Ascending aorta (tissue), 2 donors: Measurements from ENCODE around the gene TCEAL9. TPM values are rescaled to one million over a fixed set of nuclear protein-coding genes. Genes with fewer than 3 reads are reported as not detected.
"Not testable (repeated sequence)": the region's sequence is repeated elsewhere in the genome, so short reads cannot be mapped to it uniquely, and the experiment has no call there.

Experiments
- DNase-seq, 2 donors: peaks; one replicate each; pipeline ENCODE4 v3.0.0-alpha.2; 2019; ENCODE audit warnings: low spot score in 2 of 2
- H3K27ac ChIP-seq, 2 donors: fragments of 200-600 bp; sonication (generic); one replicate each; pipeline ENCODE4 v1.5.1; 2016 to 2017; ENCODE audit warnings: mild to moderate bottlenecking in 1 of 2
- H3K27me3 ChIP-seq: fragments of 200-600 bp; sonication (generic); one replicate; pipeline ENCODE4 v1.5.1; 2017
- H3K36me3 ChIP-seq, 2 donors: fragments of 200-600 bp; sonication (generic); one replicate each; pipeline ENCODE4 v1.5.1; 2016
- H3K4me1 ChIP-seq, 2 donors: fragments of 200-600 bp; sonication (generic); one replicate each; pipeline ENCODE4 v1.5.1; 2016 to 2017; ENCODE audit warnings: mild to moderate bottlenecking in 1 of 2
- H3K4me3 ChIP-seq, 2 donors: fragments of 200-600 bp; sonication (generic); one replicate each; pipeline ENCODE4 v1.5.1; 2016 to 2017; ENCODE audit warnings: mild to moderate bottlenecking in 1 of 2
- H3K9me3 ChIP-seq, 2 donors: fragments of 200-600 bp; sonication (generic); one replicate each; pipeline ENCODE4 v1.5.1; 2016
- intact Hi-C: fragments of 100-400 bp; cut with DNase I; formaldehyde crosslinking; loops from one replicate; pipeline ENCODE4 v1.15.1; 2023
- total RNA-seq: library from RNA; depleted of rRNA; stranded (reverse); fragments of >200 nt; gene quantifications from one replicate; pipeline ENCODE4 v1.1.0, GENCODE V29; 2016
- TF ChIP-seq, protein P1 (sequence below), 3 experiments: fragments of 200-600 bp in 2 of 3; fragments of 450-650 bp in 1 of 3; sonication (generic) in 2 of 3; IDR thresholded peaks; one replicate each; pipeline ENCODE4 v1.5.1; 2016 to 2019; ENCODE audit warnings: antibody characterized with exemption in 3 of 3, mild to moderate bottlenecking in 1 of 3, moderate library complexity in 1 of 3

Gene TCEAL9
- total RNA-seq, 1 donor from 2014 or later: 20.9 TPM

DNA sequence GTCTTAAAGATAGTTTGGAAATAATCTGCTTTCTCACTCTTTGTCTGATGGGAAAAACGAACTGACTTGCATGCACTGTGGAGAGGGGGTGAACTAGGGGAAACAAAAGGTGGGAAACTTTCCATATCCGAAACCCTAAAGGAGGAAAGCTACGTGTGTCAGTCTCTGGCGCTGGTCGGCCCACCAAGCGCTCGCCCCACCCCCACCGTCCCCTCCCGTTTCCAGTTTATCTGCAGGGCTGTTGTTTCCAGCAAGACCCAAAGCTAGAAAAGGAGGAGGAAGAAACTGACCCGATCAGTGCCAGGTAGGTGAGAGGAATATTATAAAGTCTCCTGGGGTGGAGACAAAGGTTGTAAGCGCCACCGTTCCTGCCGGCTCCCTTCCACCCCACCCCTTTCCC lies 552 bp downstream of the TCEAL9 start:
- intact Hi-C loops: loop anchor here (1.0 to 10.0 kb wide), 4 partner anchors 20 to 330 kb away; partner anchors contain the start of genes BEX3, BEX4 and MORF4L2
- H3K27ac ChIP-seq: peak overlapping the region; percentile 86 to 89
- H3K4me1 ChIP-seq: no peaks in the 10 kb centered on the region
- H3K36me3 ChIP-seq: no peaks in the 10 kb centered on the region
- no peak for DNase-seq
- H3K9me3 ChIP-seq: no peaks in the 10 kb centered on the region
- no peaks in the 10 kb centered on the region for H3K27me3 ChIP-seq
- H3K4me3 ChIP-seq: peak overlapping the region; percentile 68 to 72
- TF ChIP-seq, protein P1, sequence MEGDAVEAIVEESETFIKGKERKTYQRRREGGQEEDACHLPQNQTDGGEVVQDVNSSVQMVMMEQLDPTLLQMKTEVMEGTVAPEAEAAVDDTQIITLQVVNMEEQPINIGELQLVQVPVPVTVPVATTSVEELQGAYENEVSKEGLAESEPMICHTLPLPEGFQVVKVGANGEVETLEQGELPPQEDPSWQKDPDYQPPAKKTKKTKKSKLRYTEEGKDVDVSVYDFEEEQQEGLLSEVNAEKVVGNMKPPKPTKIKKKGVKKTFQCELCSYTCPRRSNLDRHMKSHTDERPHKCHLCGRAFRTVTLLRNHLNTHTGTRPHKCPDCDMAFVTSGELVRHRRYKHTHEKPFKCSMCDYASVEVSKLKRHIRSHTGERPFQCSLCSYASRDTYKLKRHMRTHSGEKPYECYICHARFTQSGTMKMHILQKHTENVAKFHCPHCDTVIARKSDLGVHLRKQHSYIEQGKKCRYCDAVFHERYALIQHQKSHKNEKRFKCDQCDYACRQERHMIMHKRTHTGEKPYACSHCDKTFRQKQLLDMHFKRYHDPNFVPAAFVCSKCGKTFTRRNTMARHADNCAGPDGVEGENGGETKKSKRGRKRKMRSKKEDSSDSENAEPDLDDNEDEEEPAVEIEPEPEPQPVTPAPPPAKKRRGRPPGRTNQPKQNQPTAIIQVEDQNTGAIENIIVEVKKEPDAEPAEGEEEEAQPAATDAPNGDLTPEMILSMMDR (IDR thresholded peaks at IDR 0.05): no peak

DNA sequence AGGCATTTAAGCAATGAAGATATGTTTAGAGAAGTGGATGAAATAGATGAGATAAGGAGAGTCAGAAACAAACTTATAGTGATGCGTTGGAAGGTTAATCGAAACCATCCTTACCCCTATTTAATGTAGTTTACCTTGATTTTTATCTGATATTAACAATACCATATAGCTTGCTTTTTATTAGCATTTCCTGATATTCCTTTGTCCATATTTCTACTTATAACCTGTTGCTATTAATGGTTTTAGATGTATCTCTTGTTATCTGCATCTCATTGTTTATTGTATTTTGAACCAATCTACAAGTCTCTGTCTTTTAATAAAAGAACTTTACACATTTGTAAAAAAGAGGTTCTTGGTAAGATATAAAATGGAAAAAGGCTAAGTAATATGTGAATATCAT lies 1.6 kb downstream of the TCEAL9 start:
- Histone ChIP-seq H3K27ac (no peak overlapping the region), H3K36me3 (no peaks in the 10 kb centered on the region), H3K27me3 (no peaks in the 10 kb centered on the region), H3K4me1 (no peaks in the 10 kb centered on the region), H3K4me3 (peak overlapping the region; percentile 68 to 72), H3K9me3 (no peaks in the 10 kb centered on the region)
- no peak for DNase-seq
- TF ChIP-seq, protein P1 (IDR thresholded peaks at IDR 0.05): no peak
- intact Hi-C loops: loop anchor here (2.0 to 10.0 kb wide), 3 partner anchors 19 to 329 kb away; partner anchors contain the start of genes BEX3, BEX4 and MORF4L2

DNA sequence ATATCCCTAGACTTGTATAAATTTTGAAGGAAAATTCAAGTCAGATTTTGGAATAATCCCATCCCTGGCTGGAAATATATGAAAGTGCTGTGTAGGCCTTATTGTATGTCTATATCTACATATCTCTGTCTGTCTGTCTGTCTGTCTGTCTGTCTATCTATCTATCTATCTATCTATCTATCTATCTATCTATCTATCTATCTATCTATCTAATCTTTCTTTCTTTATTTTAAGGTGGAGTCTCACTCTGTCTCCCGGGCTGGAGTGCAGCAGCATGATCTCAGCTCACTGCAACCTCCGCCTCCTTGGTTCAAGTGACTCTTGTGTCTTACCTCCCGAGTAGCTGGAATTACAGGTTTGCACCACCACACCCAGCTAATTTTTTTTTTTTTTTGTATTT lies 3.3 kb downstream of the TCEAL9 start:
- not testable (repeated sequence) for H3K27me3 ChIP-seq, DNase-seq, H3K4me3 ChIP-seq, H3K4me1 ChIP-seq, H3K27ac ChIP-seq, H3K9me3 ChIP-seq, H3K36me3 ChIP-seq
- intact Hi-C loops: loop anchor here (10.0 kb wide), 1 partner anchor 145 kb away; the partner anchor contains the start of gene BEX4

DNA sequence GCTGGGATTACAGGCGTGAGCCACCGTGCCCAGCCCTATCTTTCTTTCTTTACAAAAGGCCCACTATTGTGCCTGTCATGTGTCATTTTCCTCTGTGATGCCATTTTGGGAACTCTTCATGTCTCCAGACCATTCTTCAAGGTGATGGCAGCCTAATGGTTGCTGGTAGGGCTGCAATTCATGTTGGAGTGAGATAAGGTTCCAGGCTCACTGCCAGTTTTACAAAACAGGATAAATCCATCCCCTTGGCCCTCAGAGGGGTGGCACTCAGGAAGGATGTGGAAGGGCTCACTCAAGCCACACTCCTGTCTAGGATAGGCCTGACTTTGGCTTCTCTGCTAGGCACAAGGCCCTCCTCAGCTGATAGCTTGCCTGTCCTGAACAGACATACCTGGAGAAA lies 3.8 kb downstream of the TCEAL9 start:
- no peaks in the 10 kb centered on the region for H3K36me3 ChIP-seq
- TF ChIP-seq, protein P1 (IDR thresholded peaks at IDR 0.05): no peak
- H3K9me3 ChIP-seq: no peaks in the 10 kb centered on the region
- H3K4me1 ChIP-seq: no peaks in the 10 kb centered on the region
- H3K27me3 ChIP-seq: no peaks in the 10 kb centered on the region
- intact Hi-C loops: no loop called here
- no peak for DNase-seq
- H3K27ac ChIP-seq: no peak overlapping the region
- H3K4me3 ChIP-seq: no peak overlapping the region

DNA sequence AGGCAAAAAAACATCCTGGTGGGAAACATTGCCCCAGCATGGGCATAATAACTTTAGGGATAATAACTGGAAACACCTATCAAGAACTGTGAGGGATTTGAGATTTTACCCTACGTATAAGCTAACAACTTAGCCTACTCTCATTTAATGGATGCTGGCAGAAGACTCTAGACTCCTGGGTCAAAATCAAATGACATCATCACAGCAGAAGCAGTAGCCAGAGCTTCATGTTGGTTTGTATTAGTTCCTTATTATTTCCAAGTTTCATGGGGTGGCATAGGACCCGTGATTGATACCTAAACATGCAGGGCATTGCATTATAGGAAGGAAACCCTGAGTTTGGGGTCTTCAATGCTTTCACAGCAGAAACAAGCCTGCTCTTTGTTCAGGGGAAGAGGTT lies 4.6 kb downstream of the TCEAL9 start:
- no peak overlapping the region for H3K27ac ChIP-seq
- intact Hi-C loops: no loop called here
- H3K4me3 ChIP-seq: no peak overlapping the region
- H3K4me1 ChIP-seq: no peaks in the 10 kb centered on the region
- no peaks in the 10 kb centered on the region for H3K36me3 ChIP-seq
- TF ChIP-seq, protein P1 (IDR thresholded peaks at IDR 0.05): no peak
- DNase-seq: no peak
- no peaks in the 10 kb centered on the region for H3K9me3 ChIP-seq
- H3K27me3 ChIP-seq: no peaks in the 10 kb centered on the region

DNA sequence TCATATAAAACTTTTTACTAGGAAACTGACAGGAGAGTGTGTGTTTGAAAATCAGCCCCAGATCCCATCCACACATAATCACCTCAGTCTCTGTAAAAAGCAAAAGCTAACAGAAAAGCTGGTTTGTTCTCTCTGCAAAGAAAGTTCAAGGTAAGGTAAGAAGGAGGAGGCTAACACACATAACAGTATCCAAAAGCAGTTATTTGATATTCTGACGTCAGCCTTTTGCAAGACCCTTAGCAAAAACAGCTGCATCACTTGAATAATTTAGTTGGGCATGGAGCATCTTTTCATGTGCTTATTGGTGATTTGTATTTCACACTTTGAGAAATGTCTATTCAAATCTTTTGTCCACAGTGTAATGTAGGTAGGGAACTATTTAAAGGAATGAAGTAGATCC lies 5.5 kb downstream of the TCEAL9 start:
- intact Hi-C loops: no loop called here
- no peak overlapping the region for H3K27ac ChIP-seq
- TF ChIP-seq, protein P1 (IDR thresholded peaks at IDR 0.05): no peak

More for the DNA sequence above, 5.5 kb downstream of the TCEAL9 start:
- H3K4me3 ChIP-seq: no peak overlapping the region
- no peaks in the 10 kb centered on the region for H3K27me3 ChIP-seq
- no peaks in the 10 kb centered on the region for H3K9me3 ChIP-seq
- DNase-seq: no peak
- H3K36me3 ChIP-seq: no peaks in the 10 kb centered on the region
- no peaks in the 10 kb centered on the region for H3K4me1 ChIP-seq
